GM21619 (cell line): Measurements from ENCODE around the gene IGF2.

Experiments
- ATAC-seq: cut with Tn5 transposase; IDR thresholded peaks from one replicate; pipeline ENCODE4 v1.9.1; 2021; ENCODE audit not compliant: unreplicated experiment

The IGF2 gene

GRCh38 chr11:2169626-2170570 is 30.7 kb upstream of the IGF2 start:
- ATAC-seq = no peak

- ATAC-seq = no peak
These were observed 29.8 kb upstream of the IGF2 start for GRCh38 chr11:2169005-2169378.

GRCh38 chr11:2168286-2169004 is 29.3 kb upstream of the IGF2 start:
- no peak for ATAC-seq

- ATAC-seq = no peak
These were observed 28.2 kb upstream of the IGF2 start for GRCh38 chr11:2167141-2168045.

GRCh38 chr11:2166091-2166851 is 27.1 kb upstream of the IGF2 start:
- ATAC-seq = no peak

- no peak for ATAC-seq
These were observed 26.4 kb upstream of the IGF2 start for GRCh38 chr11:2165571-2165970.

- no peak for ATAC-seq
These were observed 25.8 kb upstream of the IGF2 start for GRCh38 chr11:2164861-2165555.

- no peak for ATAC-seq
These were observed 24.9 kb upstream of the IGF2 start for GRCh38 chr11:2164081-2164480.

GRCh38 chr11:2163428-2163978 is 24.3 kb upstream of the IGF2 start:
- ATAC-seq = no peak

GRCh38 chr11:2160736-2161259 is 21.6 kb upstream of the IGF2 start, which contains the start of gene INS:
INS (minus strand) TSS chr11:2161209; CDS start chr11:2160971, 238 bp downstream.
- ATAC-seq = no peak

GRCh38 chr11:2159536-2160413 is 20.6 kb upstream of the IGF2 start:
- no peak for ATAC-seq

GRCh38 chr11:2158966-2159365 is 19.8 kb upstream of the IGF2 start:
- no peak for ATAC-seq

GRCh38 chr11:2158296-2158737 is 19.1 kb upstream of the IGF2 start:
- ATAC-seq = no peak

- ATAC-seq = no peak
These were observed 18.3 kb upstream of the IGF2 start for GRCh38 chr11:2157294-2158040.

GRCh38 chr11:2156416-2157182 is 17.4 kb upstream of the IGF2 start:
- ATAC-seq = no peak

- no peak for ATAC-seq
These were observed 16.3 kb upstream of the IGF2 start for GRCh38 chr11:2155511-2155910.

GRCh38 chr11:2154889-2155288 is 15.7 kb upstream of the IGF2 start:
- no peak for ATAC-seq
